HAP-1 (cell line): ENCODE results near the gene PHF12.

Source experiments
- DNase-seq, 2 experiments: peaks; one replicate each; pipeline ENCODE4 v3.0.0-alpha.2; 2016 to 2020; ENCODE audit warnings: low spot score in 2 of 2
- H3K27me3 ChIP-seq: fragments of 250-450 bp; sonication (Bioruptor Pico); 2 replicates; pipeline ENCODE4 v1.5.1; 2020; ENCODE audit warnings: low read depth, mild to moderate bottlenecking, moderate library complexity
- H3K36me3 ChIP-seq: fragments of 250-450 bp; sonication (Bioruptor Pico); replicated peaks from 2 replicates; pipeline ENCODE4 v1.5.1; 2020; ENCODE audit warnings: mild to moderate bottlenecking
- H3K4me1 ChIP-seq: fragments of 250-450 bp; sonication (Bioruptor Pico); 2 replicates; pipeline ENCODE4 v1.5.1; 2020; ENCODE audit warnings: mild to moderate bottlenecking
- H3K4me3 ChIP-seq: fragments of 250-450 bp; sonication (Bioruptor Pico); 2 replicates; pipeline ENCODE4 v1.5.1; 2020; ENCODE audit warnings: mild to moderate bottlenecking, moderate library complexity
- H3K9me3 ChIP-seq: fragments of 250-450 bp; sonication (Bioruptor Pico); 2 replicates; pipeline ENCODE4 v1.5.1; 2020; ENCODE audit warnings: mild to moderate bottlenecking, moderate library complexity
- in situ Hi-C: fragments of 300-500 bp; cut with MboI; formaldehyde crosslinking; loops from 3 replicates; pipeline ENCODE4 v1.14.3; 2020; ENCODE audit warnings: low sequenced_read_pairs, inconsistent platforms, mixed read lengths

PHF12 gene

DNA sequence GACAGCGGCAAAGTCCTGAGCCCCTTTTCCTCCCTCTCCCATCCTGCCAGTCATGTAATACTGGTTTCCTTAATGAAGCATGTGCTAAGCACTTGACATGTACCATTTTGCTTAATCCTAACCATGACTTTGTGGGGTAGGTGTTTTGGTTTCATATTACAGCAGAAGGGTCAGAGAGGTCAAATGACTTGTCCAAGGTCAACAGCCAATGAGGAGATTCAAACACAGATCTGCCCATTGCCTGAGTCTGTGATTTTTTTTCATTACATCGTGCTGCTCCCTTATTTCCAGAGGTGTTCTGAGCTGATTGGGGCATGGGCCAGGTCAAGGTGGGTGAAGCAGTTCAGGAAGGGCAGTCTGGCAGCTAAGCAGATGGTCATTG lies 17.6 kb upstream of the PHF12 start:
- Histone ChIP-seq H3K4me1 (peaks cover 6% of the 10 kb centered on the region; the same call in 1 of the 2 replicates), H3K4me3 (no peak overlapping the region), H3K36me3 (no peaks in the 10 kb centered on the region), H3K9me3 (no peaks in the 10 kb centered on the region), H3K27me3 (peaks cover 4% of the 10 kb centered on the region; the same call in 1 of the 2 replicates)
- no peak for DNase-seq
- in situ Hi-C loops: loop anchor here (5.0 kb wide), 1 partner anchor 138 kb away; no protein-coding TSS in a partner anchor

DNA sequence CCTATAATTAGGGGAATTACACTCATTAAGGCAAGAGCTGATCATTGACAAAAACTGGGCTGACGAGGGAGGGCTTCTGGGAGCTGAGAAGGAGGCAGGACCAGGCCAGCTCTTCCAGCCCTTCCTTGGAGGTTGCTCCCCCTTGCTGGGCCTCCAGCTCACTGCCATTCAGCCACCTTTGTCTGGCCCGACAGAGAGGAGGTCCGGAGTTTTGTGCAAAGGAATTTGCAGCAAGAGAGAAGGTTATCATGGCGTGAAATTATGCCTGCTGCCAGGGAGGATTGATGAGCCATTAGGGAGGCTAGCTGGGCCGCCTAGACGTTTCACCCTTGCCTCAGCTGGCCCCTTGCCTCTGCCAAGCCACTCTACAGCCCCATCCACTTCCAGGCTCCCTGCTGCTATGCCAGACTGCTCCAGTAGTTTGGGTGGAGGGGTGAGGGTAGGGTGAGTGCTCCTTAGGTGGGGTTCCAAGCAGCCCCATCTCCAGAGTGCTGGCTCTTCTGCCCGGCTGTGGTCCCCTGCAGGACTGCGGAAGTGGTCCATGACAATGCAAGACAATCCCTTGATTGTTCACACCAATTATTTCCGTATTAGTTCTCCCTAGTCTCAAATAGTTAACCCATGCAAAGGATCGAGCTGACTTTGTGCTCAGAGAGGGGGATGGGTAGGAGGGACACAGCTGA lies 17.1 kb upstream of the PHF12 start:
- in situ Hi-C loops: loop anchor here (5.0 kb wide), 1 partner anchor 139 kb away; no protein-coding TSS in a partner anchor
- no peaks in the 10 kb centered on the region for H3K9me3 ChIP-seq
- DNase-seq: peak in 1 of 2 experiments; percentile 20
- no peak overlapping the region for H3K4me3 ChIP-seq
- H3K36me3 ChIP-seq: no peaks in the 10 kb centered on the region
- H3K27me3 ChIP-seq: peaks cover 5% of the 10 kb centered on the region
- H3K4me1 ChIP-seq: peaks cover 6% of the 10 kb centered on the region; the same call in 1 of the 2 replicates

DNA sequence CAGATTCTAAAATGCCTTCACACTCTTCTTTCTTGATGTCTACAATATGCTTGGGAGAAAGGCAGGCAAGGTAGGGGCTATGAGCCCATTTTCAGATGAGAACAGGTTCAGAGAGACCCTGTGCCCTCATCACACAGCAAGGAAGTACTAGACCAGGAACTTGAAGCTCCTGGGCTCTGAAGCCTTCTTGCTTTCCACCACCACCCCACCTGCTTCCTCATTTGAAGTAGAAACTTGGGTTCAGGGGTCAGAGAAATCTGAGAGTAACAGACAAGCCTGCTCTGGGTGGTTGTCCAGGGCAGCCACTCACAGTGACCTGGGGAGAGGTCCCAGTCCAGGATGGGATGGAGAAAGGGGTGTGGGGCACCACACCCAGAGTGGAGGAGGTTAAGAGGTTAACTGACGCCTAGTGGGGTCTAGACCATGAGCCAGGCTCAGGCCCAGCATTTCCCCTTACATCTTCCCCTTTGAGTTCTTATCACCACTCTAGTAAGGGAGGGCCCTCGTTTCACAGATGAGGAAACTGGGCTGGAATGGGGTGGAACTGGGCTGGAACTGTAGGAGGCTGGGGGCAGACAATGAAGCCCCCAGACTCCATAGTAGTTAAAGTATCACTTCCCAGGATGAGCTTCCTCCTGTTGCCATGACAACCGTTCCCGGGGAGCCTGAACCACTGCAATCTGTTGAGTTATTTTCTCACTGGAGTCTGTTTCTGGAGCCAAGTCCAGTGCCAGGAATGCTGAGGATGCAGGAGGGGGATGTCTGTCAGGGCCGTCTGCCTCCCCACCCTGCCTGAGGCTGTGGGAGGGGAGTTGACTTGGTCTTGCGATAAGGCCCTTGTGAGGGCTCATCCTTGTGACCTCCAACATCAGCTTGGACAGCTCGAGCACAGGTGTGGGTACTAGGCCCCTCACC lies 16.2 kb upstream of the PHF12 start:
- peaks cover 11% of the 10 kb centered on the region for H3K27me3 ChIP-seq

GRCh38 chr17:28963841-28964240 lies 12.5 kb upstream of the PHF12 start:
- no peak overlapping the region for H3K4me3 ChIP-seq
- no peak for DNase-seq
- H3K9me3 ChIP-seq: no peaks in the 10 kb centered on the region
- peaks cover 4% of the 10 kb centered on the region; the same call in 1 of the 2 replicates for H3K4me1 ChIP-seq
- in situ Hi-C loops: no loop called here
- no peaks in the 10 kb centered on the region for H3K36me3 ChIP-seq
- H3K27me3 ChIP-seq: peaks cover 11% of the 10 kb centered on the region

More for the DNA sequence above, 16.2 kb upstream of the PHF12 start:
- Histone ChIP-seq H3K4me1 (peaks cover 6% of the 10 kb centered on the region; the same call in 1 of the 2 replicates), H3K4me3 (no peak overlapping the region), H3K36me3 (no peaks in the 10 kb centered on the region), H3K9me3 (no peaks in the 10 kb centered on the region)
- DNase-seq: no peak
- in situ Hi-C loops: loop anchor here (5.0 kb wide), 1 partner anchor 140 kb away; no protein-coding TSS in a partner anchor

- Histone ChIP-seq H3K27me3 (peaks cover 11% of the 10 kb centered on the region), H3K4me3 (no peak overlapping the region), H3K4me1 (no peaks in the 10 kb centered on the region), H3K36me3 (no peaks in the 10 kb centered on the region), H3K9me3 (no peaks in the 10 kb centered on the region)
- DNase-seq: no peak
- in situ Hi-C loops: no loop called here
These were observed 11.8 kb upstream of the PHF12 start for GRCh38 chr17:28963055-28963611.

- H3K9me3 ChIP-seq: no peaks in the 10 kb centered on the region
- DNase-seq: no peak
- in situ Hi-C loops: no loop called here
- no peaks in the 10 kb centered on the region for H3K4me1 ChIP-seq
- no peaks in the 10 kb centered on the region for H3K36me3 ChIP-seq
- no peak overlapping the region for H3K4me3 ChIP-seq
- H3K27me3 ChIP-seq: peaks cover 11% of the 10 kb centered on the region
These were observed 10.1 kb upstream of the PHF12 start for GRCh38 chr17:28961391-28961790.

GRCh38 chr17:28960256-28961061 lies 9.1 kb upstream of the PHF12 start:
- Histone ChIP-seq H3K4me1 (no peaks in the 10 kb centered on the region), H3K27me3 (peaks cover 11% of the 10 kb centered on the region), H3K36me3 (no peaks in the 10 kb centered on the region), H3K4me3 (no peak overlapping the region), H3K9me3 (no peaks in the 10 kb centered on the region)
- no peak for DNase-seq
- in situ Hi-C loops: no loop called here

DNA sequence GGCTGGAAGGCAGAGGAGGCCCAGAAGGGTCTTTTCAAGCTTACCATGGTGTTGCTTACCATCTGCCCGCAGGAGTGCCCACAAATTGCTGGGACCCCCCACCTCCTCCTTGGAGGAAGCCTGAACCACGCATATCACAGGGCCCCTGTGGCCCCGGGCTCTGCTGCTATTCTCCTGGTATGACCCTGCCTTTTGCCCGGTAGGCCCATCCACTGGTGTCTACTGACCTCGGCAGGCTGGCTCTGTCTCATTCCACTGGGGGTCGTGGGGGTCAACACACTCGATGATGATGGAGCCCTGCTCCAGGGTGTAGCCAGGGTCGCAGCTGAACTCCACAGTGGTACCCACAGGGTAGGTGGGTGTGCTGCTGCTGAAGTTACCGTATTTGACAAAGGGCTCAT lies 8.2 kb upstream of the PHF12 start:
- Histone ChIP-seq H3K36me3 (no peaks in the 10 kb centered on the region), H3K4me1 (no peaks in the 10 kb centered on the region), H3K27me3 (peaks cover 11% of the 10 kb centered on the region), H3K9me3 (no peaks in the 10 kb centered on the region), H3K4me3 (no peak overlapping the region)
- in situ Hi-C loops: no loop called here
- no peak for DNase-seq

GRCh38 chr17:28958820-28959455 lies 7.6 kb upstream of the PHF12 start:
- in situ Hi-C loops: no loop called here
- no peaks in the 10 kb centered on the region for H3K9me3 ChIP-seq

DNA sequence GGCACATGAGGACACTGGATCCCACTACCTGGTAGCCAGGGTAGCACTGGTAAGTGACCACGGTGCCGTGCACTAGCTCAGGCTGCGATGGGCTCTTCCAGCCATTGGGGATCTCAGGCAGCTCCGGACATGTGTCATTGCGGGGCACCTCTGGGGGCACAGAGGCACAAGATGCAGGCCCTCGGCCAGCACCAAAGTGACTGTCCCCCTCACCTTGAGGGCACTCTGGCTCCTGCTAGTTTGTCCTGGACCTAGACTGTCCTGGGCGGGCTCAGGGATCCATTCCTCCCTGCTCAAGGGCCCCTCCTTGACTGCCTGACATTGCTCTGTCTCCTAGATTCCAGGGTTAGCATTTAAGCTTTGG lies 6.7 kb upstream of the PHF12 start:
- Histone ChIP-seq H3K36me3 (no peaks in the 10 kb centered on the region), H3K27me3 (peaks cover 2% of the 10 kb centered on the region; the same call in 1 of the 2 replicates), H3K4me3 (no peak overlapping the region), H3K9me3 (no peaks in the 10 kb centered on the region), H3K4me1 (no peaks in the 10 kb centered on the region)
- DNase-seq: no peak
- in situ Hi-C loops: no loop called here

More at GRCh38 chr17:28958820-28959455, 7.6 kb upstream of the PHF12 start:
- no peak overlapping the region for H3K4me3 ChIP-seq
- H3K27me3 ChIP-seq: peaks cover 7% of the 10 kb centered on the region
- DNase-seq: no peak
- H3K4me1 ChIP-seq: no peaks in the 10 kb centered on the region
- no peaks in the 10 kb centered on the region for H3K36me3 ChIP-seq

DNA sequence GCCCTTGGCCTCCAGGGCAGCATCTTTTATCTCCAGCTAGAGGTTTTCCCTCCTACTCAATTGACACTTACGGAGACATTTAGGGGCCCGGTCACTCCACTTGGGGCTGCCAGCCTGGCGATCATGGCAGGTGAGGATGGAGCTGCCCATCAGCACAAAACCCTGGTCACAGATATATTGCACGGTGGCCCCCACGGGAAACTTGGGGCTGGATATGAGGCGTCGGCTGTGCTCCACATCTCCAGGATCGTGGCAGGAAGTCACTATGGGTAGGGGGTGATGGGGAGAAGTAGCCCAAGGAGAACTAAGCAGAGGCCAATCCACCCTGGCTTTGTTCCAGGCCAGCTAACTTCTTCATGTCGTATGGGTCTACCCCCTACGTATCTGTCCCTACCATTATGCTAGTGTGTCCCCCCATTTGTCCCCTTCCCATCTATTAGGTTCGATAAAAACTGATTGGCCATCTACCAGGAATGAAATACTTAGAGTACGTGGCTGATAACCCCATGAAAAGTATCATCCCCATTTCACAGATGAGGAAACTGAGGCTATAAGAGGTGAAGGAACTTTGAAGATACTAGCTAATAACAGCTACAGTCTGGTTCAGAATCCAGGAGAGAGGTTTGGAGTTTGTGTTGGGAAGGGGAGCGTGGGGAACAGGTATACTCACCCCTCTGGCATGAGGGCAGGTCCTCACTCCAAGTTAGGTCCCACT lies 6.1 kb upstream of the PHF12 start:
- H3K27me3 ChIP-seq: no peaks in the 10 kb centered on the region
- peaks cover 4% of the 10 kb centered on the region for H3K4me1 ChIP-seq
- H3K36me3 ChIP-seq: no peaks in the 10 kb centered on the region
- H3K4me3 ChIP-seq: no peak overlapping the region
- no peak for DNase-seq
- H3K9me3 ChIP-seq: no peaks in the 10 kb centered on the region
- in situ Hi-C loops: no loop called here

DNA sequence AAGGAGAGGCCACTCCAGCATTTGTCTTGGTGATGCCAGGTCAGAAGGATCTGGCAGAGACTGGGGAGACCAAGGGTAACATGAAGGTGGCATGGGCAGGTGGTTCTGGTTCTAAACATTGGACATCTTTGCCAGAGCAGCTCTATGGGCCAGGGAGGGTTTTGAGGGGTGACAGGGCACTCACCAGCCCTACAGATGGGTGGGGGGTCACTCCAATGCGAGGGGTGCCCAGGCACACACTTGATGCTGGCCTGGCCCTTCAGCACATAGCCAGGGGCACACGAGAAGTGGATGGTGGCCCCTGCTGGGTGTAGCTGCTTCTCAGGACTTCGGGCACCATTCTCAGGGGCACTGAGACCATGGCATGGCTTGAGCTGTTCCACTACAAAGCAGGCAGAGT lies 5.5 kb upstream of the PHF12 start:
- Histone ChIP-seq H3K9me3 (no peaks in the 10 kb centered on the region), H3K27me3 (no peaks in the 10 kb centered on the region), H3K4me1 (peaks cover 4% of the 10 kb centered on the region), H3K36me3 (no peaks in the 10 kb centered on the region), H3K4me3 (no peak overlapping the region)
- in situ Hi-C loops: no loop called here
- no peak for DNase-seq
